Measurements from ENCODE around the gene ESR1.

ESR1 gene

DNA sequence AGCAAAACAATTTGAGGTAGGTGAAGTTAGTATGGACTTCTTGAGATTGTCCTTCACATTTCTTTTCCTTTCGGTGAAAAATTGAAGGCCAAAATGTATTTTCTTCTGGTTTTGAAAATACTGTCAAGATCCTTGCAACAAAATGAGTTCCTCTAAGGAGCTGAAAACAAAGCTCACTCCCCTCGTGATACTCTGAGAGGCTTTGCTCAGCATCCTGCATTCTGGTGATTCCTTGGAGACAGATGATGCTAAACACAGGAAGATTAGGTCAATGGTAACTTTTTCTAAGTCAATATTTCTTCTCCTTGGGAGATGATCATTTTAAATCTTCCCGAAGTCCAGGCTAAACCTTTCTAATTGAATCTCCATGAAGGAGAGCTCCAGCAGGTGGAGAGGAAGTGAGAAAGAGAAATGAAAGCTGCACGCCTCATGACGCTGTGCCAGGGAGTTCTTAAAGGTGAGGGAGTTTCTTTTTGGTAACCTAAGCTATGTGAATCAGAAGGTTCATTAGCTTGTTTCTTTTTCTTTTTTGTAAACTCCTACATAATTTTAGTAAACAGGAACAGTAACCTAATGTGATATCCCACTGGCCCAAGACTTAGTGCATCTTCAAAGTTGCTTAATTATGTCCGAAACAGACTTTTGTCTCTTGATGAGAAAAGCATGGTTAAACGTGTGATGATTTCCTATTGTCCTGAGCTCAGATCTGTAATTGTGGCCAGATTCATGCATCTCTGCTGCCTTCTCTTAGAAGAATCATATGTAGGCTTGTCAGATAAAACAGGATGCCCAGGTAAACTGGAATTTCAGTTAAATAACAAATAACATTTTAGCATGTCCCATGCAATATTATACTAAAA lies 15.0 kb downstream of the ESR1 start:
- Histone ChIP-seq H4K20me1 (ENCODE audit: insufficient read depth, low read length) (no peaks in the 10 kb centered on the region), H2AFZ (ENCODE audit: low read length) (peak overlapping the region; percentile 62; the same call in 1 of the 2 replicates), H3K36me3 (replicated peaks; ENCODE audit: insufficient read depth, low read length) (no peaks in the 10 kb centered on the region), H3K4me1 (ENCODE audit: low read length) (peaks cover 10% of the 10 kb centered on the region), H3K4me2 (ENCODE audit: low read depth, low read length) (peak overlapping the region; percentile 84), H3K9me3 (replicated peaks; ENCODE audit: insufficient read depth, low read length) (no peaks in the 10 kb centered on the region), H3K79me2 (ENCODE audit: low read length) (no peaks in the 10 kb centered on the region), H3K27me3 (replicated peaks; ENCODE audit: insufficient read depth, low read length) (no peaks in the 10 kb centered on the region), H3K4me3 (ENCODE audit: low read length) (peak overlapping the region; percentile 55), H3K27ac (ENCODE audit: low read length) (peak overlapping the region; percentile 90), H3K9ac (ENCODE audit: low read length) (peak overlapping the region; percentile 70), H3F3A (ENCODE audit: insufficient read depth, low read length) (peaks cover 7% of the 10 kb centered on the region), H3K9me2 (replicated peaks; ENCODE audit: insufficient read depth, low read length) (no peaks in the 10 kb centered on the region)
- TF ChIP-seq, protein P1, sequence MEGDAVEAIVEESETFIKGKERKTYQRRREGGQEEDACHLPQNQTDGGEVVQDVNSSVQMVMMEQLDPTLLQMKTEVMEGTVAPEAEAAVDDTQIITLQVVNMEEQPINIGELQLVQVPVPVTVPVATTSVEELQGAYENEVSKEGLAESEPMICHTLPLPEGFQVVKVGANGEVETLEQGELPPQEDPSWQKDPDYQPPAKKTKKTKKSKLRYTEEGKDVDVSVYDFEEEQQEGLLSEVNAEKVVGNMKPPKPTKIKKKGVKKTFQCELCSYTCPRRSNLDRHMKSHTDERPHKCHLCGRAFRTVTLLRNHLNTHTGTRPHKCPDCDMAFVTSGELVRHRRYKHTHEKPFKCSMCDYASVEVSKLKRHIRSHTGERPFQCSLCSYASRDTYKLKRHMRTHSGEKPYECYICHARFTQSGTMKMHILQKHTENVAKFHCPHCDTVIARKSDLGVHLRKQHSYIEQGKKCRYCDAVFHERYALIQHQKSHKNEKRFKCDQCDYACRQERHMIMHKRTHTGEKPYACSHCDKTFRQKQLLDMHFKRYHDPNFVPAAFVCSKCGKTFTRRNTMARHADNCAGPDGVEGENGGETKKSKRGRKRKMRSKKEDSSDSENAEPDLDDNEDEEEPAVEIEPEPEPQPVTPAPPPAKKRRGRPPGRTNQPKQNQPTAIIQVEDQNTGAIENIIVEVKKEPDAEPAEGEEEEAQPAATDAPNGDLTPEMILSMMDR (IDR thresholded peaks at IDR 0.05; ENCODE audit: low read length): no peak
- DNase-seq: peak; percentile 56

DNA sequence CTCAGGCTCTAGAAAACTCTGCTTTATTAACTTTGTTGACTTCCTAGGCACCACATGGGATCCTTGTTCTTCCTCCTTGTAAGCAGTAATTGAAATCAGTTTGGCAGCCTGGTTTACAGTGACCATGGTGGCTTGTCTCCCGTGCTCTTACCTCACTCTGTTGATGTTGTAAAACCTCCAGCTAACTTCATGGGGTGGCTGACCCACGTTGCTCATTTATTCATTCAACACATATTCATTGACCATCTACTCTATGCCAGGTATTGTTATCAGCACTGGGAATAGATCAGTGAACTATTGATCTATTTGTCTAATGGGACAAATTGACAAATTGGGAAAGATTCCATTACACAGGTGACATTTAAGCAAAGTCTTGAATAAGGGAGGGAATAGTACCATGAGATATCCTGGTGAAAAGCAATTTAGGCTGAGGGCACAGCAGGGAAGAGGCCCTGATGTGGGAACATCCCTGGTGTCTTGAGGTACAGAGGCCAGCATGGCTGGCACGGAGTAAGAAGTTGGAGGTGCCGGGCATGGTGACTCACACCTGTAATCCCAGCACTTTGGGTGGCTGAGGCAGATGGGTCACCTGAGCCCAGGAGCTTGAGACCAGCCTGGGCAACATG lies 19.1 kb downstream of the ESR1 start:
- Histone ChIP-seq H3K27ac (ENCODE audit: low read length) (no peak overlapping the region), H3K4me2 (ENCODE audit: low read depth, low read length) (no peak overlapping the region), H3K9me3 (replicated peaks; ENCODE audit: insufficient read depth, low read length) (no peaks in the 10 kb centered on the region), H3K9me2 (replicated peaks; ENCODE audit: insufficient read depth, low read length) (no peaks in the 10 kb centered on the region), H4K20me1 (ENCODE audit: insufficient read depth, low read length) (no peaks in the 10 kb centered on the region), H3K4me1 (ENCODE audit: low read length) (peaks cover 3% of the 10 kb centered on the region), H3K27me3 (replicated peaks; ENCODE audit: insufficient read depth, low read length) (no peaks in the 10 kb centered on the region), H2AFZ (ENCODE audit: low read length) (no peak overlapping the region), H3F3A (ENCODE audit: insufficient read depth, low read length) (peaks cover 7% of the 10 kb centered on the region), H3K79me2 (ENCODE audit: low read length) (no peaks in the 10 kb centered on the region), H3K9ac (ENCODE audit: low read length) (no peak overlapping the region), H3K4me3 (ENCODE audit: low read length) (no peak overlapping the region), H3K36me3 (replicated peaks; ENCODE audit: insufficient read depth, low read length) (no peaks in the 10 kb centered on the region)
- no peak for TF ChIP-seq EZH2phosphoT487 (IDR thresholded peaks at IDR 0.05; ENCODE audit: low read length)
- TF ChIP-seq, protein P1 (IDR thresholded peaks at IDR 0.05; ENCODE audit: low read length): no peak
- DNase-seq: no peak

DNA sequence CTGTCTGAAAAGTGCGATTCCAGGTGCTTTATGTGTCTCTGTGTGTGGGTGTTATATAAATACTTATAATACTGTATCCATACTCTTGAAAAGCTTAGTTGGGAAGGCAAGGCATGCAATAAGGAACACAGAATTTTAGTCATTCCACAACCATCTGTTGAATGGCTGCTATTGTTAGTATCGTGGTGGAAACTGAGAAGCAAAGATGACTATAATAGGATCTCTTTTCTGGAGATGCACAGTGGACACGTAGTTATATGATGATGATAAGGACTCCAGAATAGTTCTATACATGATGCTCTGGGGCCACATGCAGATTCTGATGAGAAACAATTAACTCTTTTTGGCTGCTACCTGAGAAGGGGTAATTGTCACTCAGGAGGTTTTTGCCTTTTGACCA lies 25.2 kb downstream of the ESR1 start:
- H4K20me1 ChIP-seq (ENCODE audit: insufficient read depth, low read length): no peaks in the 10 kb centered on the region
- no peaks in the 10 kb centered on the region for H3K27me3 ChIP-seq (replicated peaks; ENCODE audit: insufficient read depth, low read length)
- no peak overlapping the region for H3K4me2 ChIP-seq (ENCODE audit: low read depth, low read length)
- H3K27ac ChIP-seq (ENCODE audit: low read length): no peak overlapping the region
- 0 out of 2 replicates have a peak, but pooled peaks cover 5% of the 10 kb centered on the region for H3K4me1 ChIP-seq (ENCODE audit: low read length)
- DNase-seq: no peak
- H3K9me2 ChIP-seq (replicated peaks; ENCODE audit: insufficient read depth, low read length): no peaks in the 10 kb centered on the region
- H2AFZ ChIP-seq (ENCODE audit: low read length): no peak overlapping the region
- no peak for TF ChIP-seq EZH2phosphoT487 (IDR thresholded peaks at IDR 0.05; ENCODE audit: low read length)
- no peak for TF ChIP-seq EZH2 (optimal IDR thresholded peaks at IDR 0.05; ENCODE audit: low read depth, low read length)
- TF ChIP-seq, protein P1 (IDR thresholded peaks at IDR 0.05; ENCODE audit: low read length): no peak
- H3K9me3 ChIP-seq (replicated peaks; ENCODE audit: insufficient read depth, low read length): no peaks in the 10 kb centered on the region
- no peak overlapping the region for H3K9ac ChIP-seq (ENCODE audit: low read length)
- no peaks in the 10 kb centered on the region for H3F3A ChIP-seq (ENCODE audit: insufficient read depth, low read length)
- no peak overlapping the region for H3K4me3 ChIP-seq (ENCODE audit: low read length)
- H3K79me2 ChIP-seq (ENCODE audit: low read length): no peaks in the 10 kb centered on the region
- H3K36me3 ChIP-seq (replicated peaks; ENCODE audit: insufficient read depth, low read length): no peaks in the 10 kb centered on the region

Measured in MM.1S (cell line).